GM15510 (cell line): ENCODE measurements around the gene STOM.

Experiments
- POLR2A ChIP-seq: IDR thresholded peaks from 3 replicates; pipeline ENCODE4 v1.6.1; 2011; ENCODE audit warnings: borderline replicate concordance; ENCODE audit not compliant: insufficient read length; ENCODE audit errors: extremely low read depth

Gene STOM

GRCh38 chr9:121297389-121297788, 72.7 kb downstream of the STOM start:
- TF ChIP-seq POLR2A: no peak

GRCh38 chr9:121296213-121297127, 73.6 kb downstream of the STOM start:
- TF ChIP-seq POLR2A: no peak

- no peak for TF ChIP-seq POLR2A
Observed at GRCh38 chr9:121295662-121296191, 74.3 kb downstream of the STOM start.

GRCh38 chr9:121294866-121295661, 75.0 kb downstream of the STOM start:
- TF ChIP-seq POLR2A: no peak

GRCh38 chr9:121294151-121294743, 75.8 kb downstream of the STOM start:
- no peak for TF ChIP-seq POLR2A

- no peak for TF ChIP-seq POLR2A
Observed at GRCh38 chr9:121292801-121293241, 77.2 kb downstream of the STOM start.

GRCh38 chr9:121292051-121292450, 78.0 kb downstream of the STOM start:
- TF ChIP-seq POLR2A: no peak

- TF ChIP-seq POLR2A: no peak
Observed at GRCh38 chr9:121289772-121290370, 80.2 kb downstream of the STOM start.

GRCh38 chr9:121289026-121289771, 80.9 kb downstream of the STOM start:
- no peak for TF ChIP-seq POLR2A
